H1 (cell line): ENCODE results near the gene ARPC3.

Experiments used
- POLR2AphosphoS5 ChIP-seq: IDR thresholded peaks from 2 replicates; pipeline ENCODE4 v1.6.1; 2011; ENCODE audit warnings: low read depth, low read length
- RXRA ChIP-seq: IDR thresholded peaks from 2 replicates; pipeline ENCODE4 v1.6.1; 2011; ENCODE audit warnings: low read depth, mild to moderate bottlenecking, low read length, moderate library complexity; ENCODE audit not compliant: insufficient read depth
- ZNF274 ChIP-seq: IDR thresholded peaks from 2 replicates; pipeline ENCODE4 v1.7.0; 2012; ENCODE audit warnings: low read length, borderline replicate concordance; ENCODE audit errors: extremely low read depth
- TF ChIP-seq, protein P1 (sequence below), 3 experiments: IDR thresholded peaks; 1 replicate in 2 of 3; 2 replicates in 1 of 3; pipeline versions ENCODE4 v1.5.1 to v1.6.1; 2011; ENCODE audit warnings: low read length in 3 of 3, mild to moderate bottlenecking in 3 of 3, inconsistent platforms in 2 of 3, low read depth in 1 of 3, moderate library complexity in 1 of 3; ENCODE audit not compliant: insufficient read depth in 1 of 3; ENCODE audit errors: control extremely low read depth in 1 of 3

- TF ChIP-seq, protein P1, sequence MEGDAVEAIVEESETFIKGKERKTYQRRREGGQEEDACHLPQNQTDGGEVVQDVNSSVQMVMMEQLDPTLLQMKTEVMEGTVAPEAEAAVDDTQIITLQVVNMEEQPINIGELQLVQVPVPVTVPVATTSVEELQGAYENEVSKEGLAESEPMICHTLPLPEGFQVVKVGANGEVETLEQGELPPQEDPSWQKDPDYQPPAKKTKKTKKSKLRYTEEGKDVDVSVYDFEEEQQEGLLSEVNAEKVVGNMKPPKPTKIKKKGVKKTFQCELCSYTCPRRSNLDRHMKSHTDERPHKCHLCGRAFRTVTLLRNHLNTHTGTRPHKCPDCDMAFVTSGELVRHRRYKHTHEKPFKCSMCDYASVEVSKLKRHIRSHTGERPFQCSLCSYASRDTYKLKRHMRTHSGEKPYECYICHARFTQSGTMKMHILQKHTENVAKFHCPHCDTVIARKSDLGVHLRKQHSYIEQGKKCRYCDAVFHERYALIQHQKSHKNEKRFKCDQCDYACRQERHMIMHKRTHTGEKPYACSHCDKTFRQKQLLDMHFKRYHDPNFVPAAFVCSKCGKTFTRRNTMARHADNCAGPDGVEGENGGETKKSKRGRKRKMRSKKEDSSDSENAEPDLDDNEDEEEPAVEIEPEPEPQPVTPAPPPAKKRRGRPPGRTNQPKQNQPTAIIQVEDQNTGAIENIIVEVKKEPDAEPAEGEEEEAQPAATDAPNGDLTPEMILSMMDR (IDR thresholded peaks at IDR 0.05; ENCODE audit: control extremely low read depth in 1 of 3, insufficient read depth in 1 of 3, low read depth in 1 of 3, low read length in 3 of 3): no peak
- TF ChIP-seq POLR2AphosphoS5 (no peak), RXRA (no peak), ZNF274 (no peak)
These were observed 25.3 kb upstream of the ARPC3 start for GRCh38 chr12:110475426-110475825.
